Caco-2 (cell line): ENCODE results near the gene KCNIP1. TPM values are rescaled to one million over a fixed set of nuclear protein-coding genes. Genes with fewer than 3 reads are reported as not detected.

Experiments used
- BruUV-seq: library from RNA; stranded (reverse); fragments of 400-500 nt; replicated peaks from 2 replicates; lab custom pipeline; 2021; lab: Mats Ljungman, UMichigan
- CTCF ChIA-PET: fragments of 300-600 bp; sonication (Branson Sonifier 250); formaldehyde crosslinking; loops from one replicate; lab custom pipeline; 2022; ENCODE audit warnings: antibody characterized with exemption; lab: Charles Lee
- POLR2A ChIA-PET: fragments of 300-600 bp; sonication (Branson Sonifier 250); formaldehyde crosslinking; loops from one replicate; lab custom pipeline; 2022; ENCODE audit warnings: antibody characterized with exemption; lab: Charles Lee
- DNase-seq, 2 experiments: peaks; one replicate each; pipeline versions ENCODE4 v3.0.0 to v3.0.0-alpha.2; 2020 to 2022
- H3K27me3 ChIP-seq: replicated peaks from 2 replicates; pipeline ENCODE4 v1.6.0; 2011; ENCODE audit warnings: low read length; ENCODE audit not compliant: control insufficient read depth, insufficient read depth
- H3K36me3 ChIP-seq: 2 replicates; pipeline ENCODE4 v1.5.1; 2011; ENCODE audit warnings: low read length; ENCODE audit not compliant: control insufficient read depth, insufficient read depth
- H3K4me1 ChIP-seq: fragments of 250-450 bp; sonication (Bioruptor Pico); 2 replicates; pipeline ENCODE4 v1.5.1; 2020; ENCODE audit warnings: mild to moderate bottlenecking
- H3K4me3 ChIP-seq: 2 replicates; pipeline ENCODE4 v1.5.1; 2011; ENCODE audit warnings: low read depth, mild to moderate bottlenecking, control low read depth, low read length
- H3K9me3 ChIP-seq: fragments of 250-450 bp; sonication (Bioruptor Pico); 2 replicates; pipeline ENCODE4 v1.5.1; 2020; ENCODE audit warnings: mild to moderate bottlenecking, moderate library complexity
- H3K27ac Mint-ChIP-seq: one replicate; pipeline ENCODE4 v1.8.0; 2022; ENCODE audit warnings: mixed read lengths; ENCODE audit not compliant: unreplicated experiment
- H3K27me3 Mint-ChIP-seq: one replicate; pipeline ENCODE4 v1.8.0; 2022; ENCODE audit warnings: mixed read lengths; ENCODE audit not compliant: insufficient read depth, unreplicated experiment
- H3K36me3 Mint-ChIP-seq: one replicate; pipeline ENCODE4 v1.8.0; 2022; ENCODE audit warnings: mild to moderate bottlenecking, mixed read lengths; ENCODE audit not compliant: insufficient read depth, unreplicated experiment
- H3K4me1 Mint-ChIP-seq: one replicate; pipeline ENCODE4 v1.8.0; 2022; ENCODE audit warnings: low read depth, mixed read lengths; ENCODE audit not compliant: unreplicated experiment
- H3K4me3 Mint-ChIP-seq: one replicate; pipeline ENCODE4 v1.8.0; 2022; ENCODE audit warnings: mild to moderate bottlenecking, moderate library complexity, mixed read lengths; ENCODE audit not compliant: unreplicated experiment
- H3K9me3 Mint-ChIP-seq: one replicate; pipeline ENCODE4 v1.8.0; 2022; ENCODE audit warnings: mixed read lengths; ENCODE audit not compliant: unreplicated experiment
- intact Hi-C: fragments of 100-400 bp; cut with micrococcal nuclease; formaldehyde crosslinking; loops from one replicate; pipeline ENCODE4 v1.10.0; 2022; ENCODE audit not compliant: unreplicated experiment
- total RNA-seq: library from RNA; stranded (reverse); gene quantifications from 2 replicates; pipeline ENCODE4 v1.2.3, GENCODE V29; 2022
- TF ChIP-seq, protein P1 (sequence below), 2 experiments: fragments of 200-600 bp in 1 of 2; IDR thresholded peaks; 1 replicate in 1 of 2; 2 replicates in 1 of 2; pipeline versions ENCODE4 v1.5.1 to v1.8.0; 2011 to 2022; ENCODE audit warnings: antibody characterized with exemption in 1 of 2, control low read depth in 1 of 2, inconsistent platforms in 1 of 2, low read depth in 1 of 2, low read length in 1 of 2, mild to moderate bottlenecking in 1 of 2, moderate library complexity in 1 of 2; ENCODE audit not compliant: insufficient read depth in 1 of 2, severe bottlenecking in 1 of 2, unreplicated experiment in 1 of 2

Gene KCNIP1
- total RNA-seq, 1 experiment from 2014 or later: not detected

DNA sequence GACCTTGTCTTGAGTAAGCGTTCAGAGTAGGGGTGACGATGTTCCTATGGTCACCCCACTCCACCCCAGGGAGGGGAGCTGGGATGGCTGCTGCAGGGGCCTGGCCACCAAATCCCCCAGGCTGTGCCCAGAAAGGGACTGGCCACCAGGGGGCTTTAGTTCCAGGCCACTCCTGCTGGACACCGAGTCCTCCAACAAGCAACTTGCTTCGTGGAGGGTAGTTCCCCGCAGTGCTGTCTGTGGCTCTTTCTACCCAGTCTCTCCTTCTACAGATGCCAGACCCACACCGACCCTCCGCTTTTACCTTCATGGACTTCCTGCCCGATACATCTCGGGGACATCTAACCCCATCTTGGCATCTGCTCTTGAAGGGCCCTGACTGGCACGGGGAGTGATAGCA, 244.0 kb downstream of the KCNIP1 start:
- Histone ChIP-seq H3K4me3 (no peak overlapping the region), H3K36me3 (no peaks in the 10 kb centered on the region), H3K9me3 (no peaks in the 10 kb centered on the region), H3K4me1 (peaks cover 41% of the 10 kb centered on the region), H3K27me3 (no peaks in the 10 kb centered on the region)
- Mint-ChIP-seq H3K36me3 (no peaks in the 10 kb centered on the region), H3K4me3 (no peak overlapping the region), H3K27me3 (peaks cover 6% of the 10 kb centered on the region), H3K4me1 (peaks cover 5% of the 10 kb centered on the region), H3K9me3 (no peaks in the 10 kb centered on the region), H3K27ac (peak overlapping the region; percentile 70)
- peak; percentile 57 to 58 for DNase-seq
- no TSS peak for BruUV-seq
- ChIA-PET CTCF (interaction anchor here (0.8 kb wide), 1 partner anchor 85 kb away, joined by 3 read pairs; no protein-coding TSS in a partner anchor), POLR2A (no interaction called here)
- intact Hi-C loops: loop anchor here (5.0 to 10.0 kb wide), 3 partner anchors 167 to 594 kb away; no protein-coding TSS in a partner anchor
- TF ChIP-seq, protein P1, sequence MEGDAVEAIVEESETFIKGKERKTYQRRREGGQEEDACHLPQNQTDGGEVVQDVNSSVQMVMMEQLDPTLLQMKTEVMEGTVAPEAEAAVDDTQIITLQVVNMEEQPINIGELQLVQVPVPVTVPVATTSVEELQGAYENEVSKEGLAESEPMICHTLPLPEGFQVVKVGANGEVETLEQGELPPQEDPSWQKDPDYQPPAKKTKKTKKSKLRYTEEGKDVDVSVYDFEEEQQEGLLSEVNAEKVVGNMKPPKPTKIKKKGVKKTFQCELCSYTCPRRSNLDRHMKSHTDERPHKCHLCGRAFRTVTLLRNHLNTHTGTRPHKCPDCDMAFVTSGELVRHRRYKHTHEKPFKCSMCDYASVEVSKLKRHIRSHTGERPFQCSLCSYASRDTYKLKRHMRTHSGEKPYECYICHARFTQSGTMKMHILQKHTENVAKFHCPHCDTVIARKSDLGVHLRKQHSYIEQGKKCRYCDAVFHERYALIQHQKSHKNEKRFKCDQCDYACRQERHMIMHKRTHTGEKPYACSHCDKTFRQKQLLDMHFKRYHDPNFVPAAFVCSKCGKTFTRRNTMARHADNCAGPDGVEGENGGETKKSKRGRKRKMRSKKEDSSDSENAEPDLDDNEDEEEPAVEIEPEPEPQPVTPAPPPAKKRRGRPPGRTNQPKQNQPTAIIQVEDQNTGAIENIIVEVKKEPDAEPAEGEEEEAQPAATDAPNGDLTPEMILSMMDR (IDR thresholded peaks at IDR 0.05; ENCODE audit: insufficient read depth in 1 of 2, low read depth in 1 of 2, low read length in 1 of 2, severe bottlenecking in 1 of 2, unreplicated experiment in 1 of 2): peak; percentile 53 to 55

DNA sequence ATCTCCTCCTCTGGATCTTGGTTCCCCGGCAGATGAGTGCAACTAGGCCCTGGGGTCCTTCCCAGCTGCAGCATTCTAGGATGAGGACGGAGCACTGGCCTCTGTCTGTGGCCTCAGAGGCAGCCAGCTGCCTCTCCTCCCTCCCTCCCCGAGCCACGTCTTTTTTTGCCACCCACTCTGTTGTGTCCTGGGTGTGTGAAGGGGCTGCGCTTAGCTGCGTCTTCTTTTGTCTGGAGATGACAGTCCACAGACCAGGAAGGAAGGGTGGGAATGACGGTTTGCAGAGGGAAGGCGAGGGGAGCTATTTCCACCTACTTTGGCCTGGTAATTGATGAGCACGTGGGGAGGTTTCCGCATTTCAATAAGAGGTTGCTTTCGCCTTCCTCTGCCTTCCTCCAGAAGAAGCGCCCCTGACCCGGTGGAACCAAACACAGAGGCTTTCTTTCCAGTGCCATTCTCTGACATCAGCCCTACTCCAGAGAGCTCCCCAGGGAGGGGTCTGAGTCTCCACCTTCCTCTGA, 245.2 kb downstream of the KCNIP1 start:
- ChIA-PET CTCF (interaction anchor here (0.6 kb wide), 1 partner anchor 45 kb away, joined by 3 read pairs; no protein-coding TSS in a partner anchor), POLR2A (interaction anchor here (0.6 kb wide), 1 partner anchor 240 kb away, joined by 5 read pairs; no protein-coding TSS in a partner anchor)
- no peak overlapping the region for H3K4me3 Mint-ChIP-seq

DNA sequence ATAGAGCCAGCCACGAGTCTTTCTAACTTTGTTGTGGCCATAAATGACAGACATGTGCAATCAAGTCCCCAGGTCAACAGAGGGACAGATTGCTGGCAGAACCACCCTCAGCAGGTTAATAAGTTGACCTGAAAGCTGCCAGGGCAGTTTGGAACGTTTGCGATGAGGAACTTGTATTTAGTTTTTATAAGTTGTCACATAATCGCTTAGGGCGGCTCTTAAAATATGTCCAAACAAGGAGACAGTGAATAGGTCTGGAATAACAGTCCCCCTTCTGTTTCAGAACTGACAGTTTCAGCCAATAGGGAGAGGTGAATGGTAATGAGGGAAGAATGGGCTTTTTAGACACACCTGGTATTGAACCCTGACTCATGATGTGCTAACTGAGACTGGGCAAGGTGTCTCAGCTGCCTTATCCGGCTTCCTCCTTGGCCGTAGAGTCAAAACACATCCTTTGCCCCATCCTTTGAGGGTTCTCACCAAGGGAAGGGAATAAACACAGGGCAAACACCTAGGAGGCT, 246.2 kb downstream of the KCNIP1 start:
- no peak overlapping the region for H3K4me3 Mint-ChIP-seq
- H3K36me3 Mint-ChIP-seq: no peaks in the 10 kb centered on the region
- H3K4me3 ChIP-seq: no peak overlapping the region
- H3K4me1 ChIP-seq: peaks cover 36% of the 10 kb centered on the region
- H3K36me3 ChIP-seq: no peaks in the 10 kb centered on the region
- BruUV-seq: no TSS peak
- H3K9me3 ChIP-seq: no peaks in the 10 kb centered on the region
- no peaks in the 10 kb centered on the region for H3K27me3 ChIP-seq
- POLR2A ChIA-PET: no interaction called here
- CTCF ChIA-PET: interaction anchor here (0.8 kb wide), 1 partner anchor 42 kb away, joined by 3 read pairs; no protein-coding TSS in a partner anchor
- DNase-seq: no peak
- intact Hi-C loops: loop anchor here (5.0 to 10.0 kb wide), 3 partner anchors 165 to 592 kb away; no protein-coding TSS in a partner anchor
- no peak overlapping the region for H3K27ac Mint-ChIP-seq
- TF ChIP-seq, protein P1 (IDR thresholded peaks at IDR 0.05; ENCODE audit: insufficient read depth in 1 of 2, low read depth in 1 of 2, low read length in 1 of 2, severe bottlenecking in 1 of 2, unreplicated experiment in 1 of 2): no peak
- H3K9me3 Mint-ChIP-seq: peaks cover 9% of the 10 kb centered on the region
- no peaks in the 10 kb centered on the region for H3K27me3 Mint-ChIP-seq
- H3K4me1 Mint-ChIP-seq: no peaks in the 10 kb centered on the region

More for the DNA sequence above, 245.2 kb downstream of the KCNIP1 start:
- no peaks in the 10 kb centered on the region for H3K9me3 ChIP-seq
- H3K36me3 Mint-ChIP-seq: no peaks in the 10 kb centered on the region
- H3K4me1 ChIP-seq: peaks cover 45% of the 10 kb centered on the region
- H3K4me3 ChIP-seq: no peak overlapping the region
- intact Hi-C loops: loop anchor here (5.0 to 10.0 kb wide), 3 partner anchors 166 to 593 kb away; no protein-coding TSS in a partner anchor
- no peaks in the 10 kb centered on the region for H3K27me3 ChIP-seq
- no peaks in the 10 kb centered on the region for H3K9me3 Mint-ChIP-seq
- peaks cover 5% of the 10 kb centered on the region for H3K4me1 Mint-ChIP-seq
- H3K36me3 ChIP-seq: no peaks in the 10 kb centered on the region
- no peaks in the 10 kb centered on the region for H3K27me3 Mint-ChIP-seq
- DNase-seq: no peak
- no TSS peak for BruUV-seq
- TF ChIP-seq, protein P1 (IDR thresholded peaks at IDR 0.05; ENCODE audit: insufficient read depth in 1 of 2, low read depth in 1 of 2, low read length in 1 of 2, severe bottlenecking in 1 of 2, unreplicated experiment in 1 of 2): no peak
- H3K27ac Mint-ChIP-seq: no peak overlapping the region
